Gastrocnemius medialis (tissue), 4 donors: ENCODE data around the gene PGA5.
"Not testable (repeated sequence)": the region's sequence is repeated elsewhere in the genome, so short reads cannot be mapped to it uniquely, and the experiment has no call there.

Experiments used
- CTCF ChIP-seq, 5 experiments: fragments of 450-650 bp in 3 of 5; fragments of 200-600 bp in 2 of 5; sonication (generic) in 2 of 5; IDR thresholded peaks in 4 of 5; conservative IDR thresholded peaks in 1 of 5; 1 replicate in 4 of 5; 2 replicates in 1 of 5; pipeline ENCODE4 v1.5.1; 2016 to 2019; ENCODE audit warnings: antibody characterized with exemption in 5 of 5, mild to moderate bottlenecking in 3 of 5, moderate library complexity in 3 of 5
- POLR2A ChIP-seq, 2 donors: fragments of 450-650 bp; IDR thresholded peaks; one replicate each; pipeline ENCODE4 v1.6.1; 2017; ENCODE audit warnings: antibody characterized with exemption in 2 of 2, mild to moderate bottlenecking in 2 of 2, moderate library complexity in 2 of 2

GRCh38 chr11:61211327-61211952 lies 29.5 kb upstream of the PGA5 start:
- TF ChIP-seq CTCF (IDR thresholded peaks at IDR 0.05 in 4 of 5, conservative IDR thresholded peaks at IDR 0.05 in 1 of 5); POLR2A (IDR thresholded peaks at IDR 0.05): not testable (repeated sequence)
